Gastrocnemius medialis (tissue), 4 donors: ENCODE results near the gene ARMH1.

Experiments
- CTCF ChIP-seq, 5 experiments: fragments of 450-650 bp in 3 of 5; fragments of 200-600 bp in 2 of 5; sonication (generic) in 2 of 5; IDR thresholded peaks in 4 of 5; conservative IDR thresholded peaks in 1 of 5; 1 replicate in 4 of 5; 2 replicates in 1 of 5; pipeline ENCODE4 v1.5.1; 2016 to 2019; ENCODE audit warnings: antibody characterized with exemption in 5 of 5, mild to moderate bottlenecking in 3 of 5, moderate library complexity in 3 of 5
- POLR2A ChIP-seq, 2 donors: fragments of 450-650 bp; IDR thresholded peaks; one replicate each; pipeline ENCODE4 v1.6.1; 2017; ENCODE audit warnings: antibody characterized with exemption in 2 of 2, mild to moderate bottlenecking in 2 of 2, moderate library complexity in 2 of 2

GRCh38 chr1:44662683-44663030 is 11.9 kb upstream of the ARMH1 start:
- TF ChIP-seq CTCF (IDR thresholded peaks at IDR 0.05 in 4 of 5, conservative IDR thresholded peaks at IDR 0.05 in 1 of 5) = no peak
- TF ChIP-seq POLR2A (IDR thresholded peaks at IDR 0.05) = no peak
